OCI-LY7 (cell line): Measurements from ENCODE around the gene RXRA.

Experiments
- EZH2phosphoT487 ChIP-seq: fragments of 200-600 bp; sonication (generic); IDR thresholded peaks from 2 replicates; pipeline ENCODE4 v1.6.1; 2018; ENCODE audit warnings: low read depth, borderline replicate concordance, mild to moderate bottlenecking, mixed run types, antibody characterized with exemption, low read length, moderate library complexity, mixed read lengths
- TF ChIP-seq, protein P1 (sequence below): fragments of 200-600 bp; sonication (generic); conservative IDR thresholded peaks from 2 replicates; pipeline ENCODE4 v1.5.1; 2014; ENCODE audit warnings: mild to moderate bottlenecking, antibody characterized with exemption, low read length, moderate library complexity, mixed read lengths

- TF ChIP-seq, protein P1, sequence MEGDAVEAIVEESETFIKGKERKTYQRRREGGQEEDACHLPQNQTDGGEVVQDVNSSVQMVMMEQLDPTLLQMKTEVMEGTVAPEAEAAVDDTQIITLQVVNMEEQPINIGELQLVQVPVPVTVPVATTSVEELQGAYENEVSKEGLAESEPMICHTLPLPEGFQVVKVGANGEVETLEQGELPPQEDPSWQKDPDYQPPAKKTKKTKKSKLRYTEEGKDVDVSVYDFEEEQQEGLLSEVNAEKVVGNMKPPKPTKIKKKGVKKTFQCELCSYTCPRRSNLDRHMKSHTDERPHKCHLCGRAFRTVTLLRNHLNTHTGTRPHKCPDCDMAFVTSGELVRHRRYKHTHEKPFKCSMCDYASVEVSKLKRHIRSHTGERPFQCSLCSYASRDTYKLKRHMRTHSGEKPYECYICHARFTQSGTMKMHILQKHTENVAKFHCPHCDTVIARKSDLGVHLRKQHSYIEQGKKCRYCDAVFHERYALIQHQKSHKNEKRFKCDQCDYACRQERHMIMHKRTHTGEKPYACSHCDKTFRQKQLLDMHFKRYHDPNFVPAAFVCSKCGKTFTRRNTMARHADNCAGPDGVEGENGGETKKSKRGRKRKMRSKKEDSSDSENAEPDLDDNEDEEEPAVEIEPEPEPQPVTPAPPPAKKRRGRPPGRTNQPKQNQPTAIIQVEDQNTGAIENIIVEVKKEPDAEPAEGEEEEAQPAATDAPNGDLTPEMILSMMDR, result no peak
- TF ChIP-seq EZH2phosphoT487, result no peak
These were observed 101.0 kb downstream of the RXRA start for GRCh38 chr9:134427153-134427782.
